Suprapubic skin (tissue), 4 donors: ENCODE results near the gene SEMA5B. TPM values are rescaled to one million over a fixed set of nuclear protein-coding genes. Genes with fewer than 3 reads are reported as not detected.

Experiments
- DNase-seq, 2 donors: peaks; one replicate each; pipeline ENCODE4 v3.0.0-alpha.2; 2019; ENCODE audit warnings: low spot score in 2 of 2
- H3K27ac ChIP-seq: fragments of 200-600 bp; sonication (generic); one replicate; pipeline ENCODE4 v1.5.1; 2019
- H3K27me3 ChIP-seq: fragments of 200-600 bp; sonication (generic); one replicate; pipeline ENCODE4 v1.5.1; 2019
- H3K36me3 ChIP-seq: fragments of 200-600 bp; sonication (generic); one replicate; pipeline ENCODE4 v1.5.1; 2019
- H3K4me1 ChIP-seq: fragments of 200-600 bp; sonication (generic); one replicate; pipeline ENCODE4 v1.5.1; 2019
- H3K4me3 ChIP-seq: fragments of 200-600 bp; sonication (generic); one replicate; pipeline ENCODE4 v1.5.1; 2019; ENCODE audit warnings: mild to moderate bottlenecking
- H3K9me3 ChIP-seq: fragments of 200-600 bp; sonication (generic); one replicate; pipeline ENCODE4 v1.5.1; 2019
- CTCF ChIP-seq, 2 donors: fragments of 200-600 bp in 1 of 2; fragments of 450-650 bp in 1 of 2; sonication (generic) in 1 of 2; IDR thresholded peaks; one replicate each; pipeline ENCODE4 v1.5.1; 2016 to 2019; ENCODE audit warnings: antibody characterized with exemption in 2 of 2, mild to moderate bottlenecking in 1 of 2, moderate library complexity in 1 of 2
- EP300 ChIP-seq: sonication (generic); formaldehyde crosslinking; IDR thresholded peaks from one replicate; pipeline ENCODE4 v1.6.1; 2017; ENCODE audit warnings: antibody characterized with exemption
- POLR2A ChIP-seq, 2 donors: fragments of 450-650 bp; IDR thresholded peaks; one replicate each; pipeline ENCODE4 v1.6.1; 2017; ENCODE audit warnings: antibody characterized with exemption in 2 of 2, mild to moderate bottlenecking in 2 of 2, moderate library complexity in 2 of 2
- POLR2AphosphoS5 ChIP-seq, 3 donors: sonication (generic); formaldehyde crosslinking; IDR thresholded peaks; one replicate each; pipeline ENCODE4 v1.6.1; 2017; ENCODE audit warnings: antibody characterized with exemption in 3 of 3
- WGBS: methylation state at CpG from one replicate; pipeline ENCODE4 v1.1.5; 2018; 5-methylcytosine and 5-hydroxymethylcytosine counted together
- total RNA-seq, 4 donors: library from RNA; depleted of rRNA; stranded (reverse); fragments of >200 nt; gene quantifications; one replicate each; pipeline ENCODE4 v1.1.0, GENCODE V29; 2016

The SEMA5B gene
- total RNA-seq, 4 donors from 2014 or later = 1.4 to 2.0 (median 1.8) TPM; not detected in 1

- no peak for DNase-seq
- H3K4me1 ChIP-seq = no peaks in the 10 kb centered on the region
- TF ChIP-seq POLR2AphosphoS5 (IDR thresholded peaks at IDR 0.05) (no peak), EP300 (no peak), POLR2A (IDR thresholded peaks at IDR 0.05) (no peak), CTCF (IDR thresholded peaks at IDR 0.05) (no peak)
- peaks cover 30% of the 10 kb centered on the region for H3K27me3 ChIP-seq
- no peaks in the 10 kb centered on the region for H3K9me3 ChIP-seq
- WGBS = 71% methylated on average over 3 of the region's 3 CpGs
- no peak overlapping the region for H3K27ac ChIP-seq
- H3K36me3 ChIP-seq = no peaks in the 10 kb centered on the region
- H3K4me3 ChIP-seq = no peak overlapping the region
Observed at GRCh38 chr3:123039178-123039577, 11.6 kb upstream of the SEMA5B start.

GRCh38 chr3:123038751-123039150, 11.2 kb upstream of the SEMA5B start:
- Histone ChIP-seq H3K4me3 (no peak overlapping the region), H3K4me1 (no peaks in the 10 kb centered on the region), H3K27me3 (peaks cover 32% of the 10 kb centered on the region), H3K27ac (no peak overlapping the region), H3K9me3 (no peaks in the 10 kb centered on the region), H3K36me3 (no peaks in the 10 kb centered on the region)
- DNase-seq = no peak
- no peak for TF ChIP-seq POLR2A (IDR thresholded peaks at IDR 0.05)
- TF ChIP-seq POLR2AphosphoS5 (IDR thresholded peaks at IDR 0.05) = no peak
- no peak for TF ChIP-seq CTCF (IDR thresholded peaks at IDR 0.05)
- no peak for TF ChIP-seq EP300

GRCh38 chr3:123037015-123037375, 9.4 kb upstream of the SEMA5B start:
- 73% methylated on average over 5 of the region's 5 CpGs for WGBS
- Histone ChIP-seq H3K27ac (no peak overlapping the region), H3K4me1 (no peaks in the 10 kb centered on the region), H3K9me3 (no peaks in the 10 kb centered on the region), H3K4me3 (no peak overlapping the region), H3K27me3 (peaks cover 35% of the 10 kb centered on the region), H3K36me3 (no peaks in the 10 kb centered on the region)
- DNase-seq = no peak
- no peak for TF ChIP-seq EP300
- no peak for TF ChIP-seq CTCF (IDR thresholded peaks at IDR 0.05)
- no peak for TF ChIP-seq POLR2AphosphoS5 (IDR thresholded peaks at IDR 0.05)
- no peak for TF ChIP-seq POLR2A (IDR thresholded peaks at IDR 0.05)

- 41% methylated on average over 8 of the region's 8 CpGs for WGBS
- TF ChIP-seq EP300 (no peak), POLR2A (IDR thresholded peaks at IDR 0.05) (no peak), POLR2AphosphoS5 (IDR thresholded peaks at IDR 0.05) (no peak), CTCF (IDR thresholded peaks at IDR 0.05) (no peak)
- Histone ChIP-seq H3K9me3 (no peaks in the 10 kb centered on the region), H3K36me3 (no peaks in the 10 kb centered on the region), H3K4me1 (no peaks in the 10 kb centered on the region), H3K27me3 (peaks cover 38% of the 10 kb centered on the region), H3K4me3 (no peak overlapping the region), H3K27ac (no peak overlapping the region)
- no peak for DNase-seq
Observed at GRCh38 chr3:123036352-123037014, 8.9 kb upstream of the SEMA5B start.

- Histone ChIP-seq H3K9me3 (no peaks in the 10 kb centered on the region), H3K27ac (no peak overlapping the region), H3K4me1 (no peaks in the 10 kb centered on the region), H3K36me3 (no peaks in the 10 kb centered on the region), H3K4me3 (no peak overlapping the region), H3K27me3 (peaks cover 48% of the 10 kb centered on the region)
- DNase-seq = no peak
- WGBS = 72% methylated on average over 3 of the region's 3 CpGs
- no peak for TF ChIP-seq POLR2A (IDR thresholded peaks at IDR 0.05)
- TF ChIP-seq EP300 = no peak
- no peak for TF ChIP-seq POLR2AphosphoS5 (IDR thresholded peaks at IDR 0.05)
- no peak for TF ChIP-seq CTCF (IDR thresholded peaks at IDR 0.05)
Observed at GRCh38 chr3:123034996-123035395, 7.4 kb upstream of the SEMA5B start.
